K562 (cell line): Measurements from ENCODE around the gene TMEM181. TPM values are rescaled to one million over a fixed set of nuclear protein-coding genes. Genes with fewer than 3 reads are reported as not detected.
A peak's percentile ranks its signal among the peaks of the same experiment; 100 is the strongest.

Experiments used
- ATAC-seq: fragments of 200-7000 bp; cut with Tn5 transposase; 3 replicates; pipeline ENCODE4 v1.9.1; 2020; ENCODE audit warnings: moderate library complexity
- BruUV-seq: library from RNA; stranded (reverse); fragments of 400-500 nt; replicated peaks from 2 replicates; lab custom pipeline; 2021; lab: Mats Ljungman, UMichigan
- CTCF ChIA-PET: fragments of 300-600 bp; formaldehyde crosslinking; extraction: SDS; loops from one replicate; lab custom pipeline; 2021; ENCODE audit warnings: low intra/inter-chr PET ratio; lab: Yijun Ruan, JAX
- POLR2A ChIA-PET: fragments of 300-600, 350-650 bp; sonication (Branson Sonifier 250); formaldehyde crosslinking; extraction: SDS; loops from one replicate; lab custom pipeline; 2021; ENCODE audit warnings: antibody characterized with exemption, inconsistent platforms; lab: Yijun Ruan, JAX
- DNase-seq, 4 experiments: peaks; one replicate each; pipeline versions ENCODE4 v3.0.0 to v3.0.0-alpha.2; 2011 to 2018; ENCODE audit warnings: low spot score in 3 of 4, mixed read lengths in 3 of 4; ENCODE audit errors: extremely low read depth in 1 of 4
- FAIRE-seq: peaks from 2 replicates; lab custom pipeline; 2011; peaks lifted over from hg19 to GRCh38; lab: Jason Lieb, UNC
- H2AFZ ChIP-seq: 2 replicates; pipeline ENCODE4 v1.6.0; 2011; ENCODE audit warnings: low read depth, low read length, control low read depth, inconsistent platforms
- H3K27ac ChIP-seq: fragments of 200-600 bp; 3 replicates; pipeline ENCODE4 v1.8.0; 2011; ENCODE audit warnings: low read depth, mild to moderate bottlenecking, control low read depth, inconsistent platforms, low read length, moderate library complexity, mixed read lengths; ENCODE audit errors: extremely low read depth
- H3K27me3 ChIP-seq, 2 experiments: fragments of 300-600 bp in 1 of 2; 2 replicates in 1 of 2; 3 replicates in 1 of 2; pipeline versions ENCODE4 v1.6.0 to v1.8.0; 2011; ENCODE audit warnings: inconsistent platforms in 2 of 2, low read length in 2 of 2, mild to moderate bottlenecking in 1 of 2, mixed read lengths in 1 of 2, moderate library complexity in 1 of 2; ENCODE audit not compliant: control insufficient read depth in 2 of 2, insufficient read depth in 2 of 2
- H3K36me3 ChIP-seq: fragments of 300-600 bp; 3 replicates; pipeline ENCODE4 v1.8.0; 2011; ENCODE audit warnings: mild to moderate bottlenecking, low read length, inconsistent platforms; ENCODE audit not compliant: control insufficient read depth, insufficient read depth
- H3K4me1 ChIP-seq, 2 experiments: fragments of 200-600 bp in 1 of 2; replicated peaks in 1 of 2; 2 replicates in 1 of 2; 3 replicates in 1 of 2; pipeline versions ENCODE4 v1.5.1 to v1.8.0; 2011; ENCODE audit warnings: inconsistent platforms in 2 of 2, low read length in 2 of 2, mild to moderate bottlenecking in 1 of 2, mixed read lengths in 1 of 2, moderate library complexity in 1 of 2; ENCODE audit not compliant: control insufficient read depth in 2 of 2, insufficient read depth in 2 of 2
- H3K4me2 ChIP-seq: 2 replicates; pipeline ENCODE4 v1.6.1; 2011; ENCODE audit warnings: low read length, control low read depth, inconsistent platforms, mixed read lengths; ENCODE audit not compliant: insufficient read depth
- H3K4me3 ChIP-seq: fragments of 200-600 bp; sonication (generic), shearing (Covaris generic); 2 replicates; pipeline ENCODE4 v1.5.1; 2016; ENCODE audit warnings: control low read depth, inconsistent platforms
- H3K79me2 ChIP-seq: fragments of 200-600 bp; 3 replicates; pipeline ENCODE4 v1.8.0; 2011; ENCODE audit warnings: low read length, inconsistent platforms; ENCODE audit not compliant: control insufficient read depth, insufficient read depth
- H3K9ac ChIP-seq, 2 experiments: 2 replicates each; pipeline versions ENCODE4 v1.6.0 to v1.6.1; 2011; ENCODE audit warnings: low read depth in 2 of 2, low read length in 2 of 2, control low read depth in 1 of 2, inconsistent platforms in 1 of 2, mild to moderate bottlenecking in 1 of 2, mixed read lengths in 1 of 2; ENCODE audit not compliant: insufficient read depth in 1 of 2
- H3K9me1 ChIP-seq: one replicate; pipeline ENCODE4 v1.6.0; 2011; ENCODE audit warnings: inconsistent platforms, mild to moderate bottlenecking, low read length, moderate library complexity; ENCODE audit not compliant: control insufficient read depth, insufficient read depth
- H3K9me3 ChIP-seq: replicated peaks from 2 replicates; pipeline ENCODE4 v1.5.1; 2011; ENCODE audit warnings: low read depth, low read length, inconsistent platforms; ENCODE audit not compliant: control insufficient read depth, insufficient read depth
- H4K20me1 ChIP-seq: replicated peaks from 2 replicates; pipeline ENCODE4 v1.6.1; 2011; ENCODE audit warnings: low read length, inconsistent platforms, mixed read lengths; ENCODE audit not compliant: control insufficient read depth, insufficient read depth
- CBX2 ChIP-seq: fragments of 200-600 bp; sonication (generic); IDR thresholded peaks from one replicate; pipeline ENCODE4 v1.6.1; 2012; ENCODE audit warnings: mild to moderate bottlenecking, low read length, inconsistent platforms; ENCODE audit not compliant: insufficient read depth, poor library complexity, severe bottlenecking
- ZFP36 ChIP-seq: fragments of 150-350 bp; IDR thresholded peaks from 2 replicates; pipeline ENCODE4 v1.6.1; 2018; ENCODE audit warnings: low read length, low read depth; ENCODE audit not compliant: partially characterized antibody
- WGBS: fragments of 100-300 bp; shearing (Covaris generic); methylation state at CpG from one replicate; pipeline ENCODE4 v1.1.6; 2016; ENCODE audit warnings: low coverage, mixed read lengths; ENCODE audit not compliant: insufficient coverage; ENCODE audit errors: missing lambda C conversion rate; 5-methylcytosine and 5-hydroxymethylcytosine counted together
- in situ Hi-C: fragments of 300-500 bp; cut with MboI; formaldehyde crosslinking; loops from 4 replicates; pipeline ENCODE4 v1.15.0; 2018; ENCODE audit warnings: inconsistent platforms, mixed read lengths
- intact Hi-C: fragments of 100-400 bp; cut with micrococcal nuclease; formaldehyde crosslinking; loops from 2 replicates; pipeline ENCODE4 v1.14.2; 2022
- polyA plus RNA-seq, 8 experiments: library from polyadenylated mRNA; depleted of rRNA in 4 of 8; stranded (reverse) in 5 of 8; unstranded in 3 of 8; fragments of >200 nt; fragmentation: Nextera tagmentation in 2 of 8; fragmentation: Illumina TruSeq in 1 of 8; extraction: Ambion mirVana in 2 of 8; extraction: Trizol in 1 of 8; gene quantifications; 2 replicates each; pipeline versions ENCODE4 v1.2.1 to v1.2.3, GENCODE V29; 2011 to 2014; ENCODE audit warnings: inconsistent platforms in 1 of 8, missing spikeins in 1 of 8
- total RNA-seq, 7 experiments: library from RNA; depleted of rRNA in 6 of 7; stranded (reverse); fragments of >200 nt in 6 of 7; fragmentation: Illumina TruSeq in 2 of 7; extraction: Trizol in 2 of 7; gene quantifications; 2 replicates each; pipeline versions ENCODE4 v1.2.1 to v1.2.3, GENCODE V29; 2011 to 2021; ENCODE audit warnings: low replicate concordance in 1 of 7
- TF ChIP-seq, protein P1 (sequence below): fragments of 250-450 bp; sonication (Bioruptor Pico); IDR thresholded peaks from 2 replicates; pipeline ENCODE4 v1.8.0; 2022; ENCODE audit warnings: inconsistent platforms

The TMEM181 gene
- total and polyA plus RNA-seq, 9 of the 15 experiments (the other 6 are each of a cell fraction or from before 2014, with no cell fraction given) = 5.6 to 27.2 (median 19.9) TPM

GRCh38 chr6:158669145-158670035 is 109.5 kb downstream of the TMEM181 start:
- ATAC-seq (no peak), DNase-seq (no peak), FAIRE-seq (no peak)
- H3K9me1 ChIP-seq = no peaks in the 10 kb centered on the region
- no peaks in the 10 kb centered on the region for H3K79me2 ChIP-seq
- no peak overlapping the region for H2AFZ ChIP-seq
- intact Hi-C loops = no loop called here
- H3K27me3 ChIP-seq = peaks cover 68 to 78% of the 10 kb centered on the region in 2 experiments
- H3K4me3 ChIP-seq = no peak overlapping the region
- no peak overlapping the region for H3K27ac ChIP-seq
- H3K4me1 ChIP-seq = peaks cover 0 to 3% of the 10 kb centered on the region in 2 experiments; a peak in 1 of 5 replicates
- H3K9me3 ChIP-seq = no peaks in the 10 kb centered on the region
- H3K4me2 ChIP-seq = no peak overlapping the region
- in situ Hi-C loops = no loop called here
- POLR2A ChIA-PET = interaction anchor here (0.8 to 1.3 kb wide), 2 partner anchors 9 kb away, joined by 4 read pairs; no protein-coding TSS in a partner anchor
- WGBS = under 1% methylated on average over 7 of the region's 7 CpGs
- no peaks in the 10 kb centered on the region for H4K20me1 ChIP-seq
- no peak overlapping the region for H3K9ac ChIP-seq
- CTCF ChIA-PET = no interaction called here
- no TSS peak for BruUV-seq
- no peaks in the 10 kb centered on the region for H3K36me3 ChIP-seq
- TF ChIP-seq ZFP36 (peak; percentile 45), CBX2 (peak; percentile 44)
- TF ChIP-seq, protein P1, sequence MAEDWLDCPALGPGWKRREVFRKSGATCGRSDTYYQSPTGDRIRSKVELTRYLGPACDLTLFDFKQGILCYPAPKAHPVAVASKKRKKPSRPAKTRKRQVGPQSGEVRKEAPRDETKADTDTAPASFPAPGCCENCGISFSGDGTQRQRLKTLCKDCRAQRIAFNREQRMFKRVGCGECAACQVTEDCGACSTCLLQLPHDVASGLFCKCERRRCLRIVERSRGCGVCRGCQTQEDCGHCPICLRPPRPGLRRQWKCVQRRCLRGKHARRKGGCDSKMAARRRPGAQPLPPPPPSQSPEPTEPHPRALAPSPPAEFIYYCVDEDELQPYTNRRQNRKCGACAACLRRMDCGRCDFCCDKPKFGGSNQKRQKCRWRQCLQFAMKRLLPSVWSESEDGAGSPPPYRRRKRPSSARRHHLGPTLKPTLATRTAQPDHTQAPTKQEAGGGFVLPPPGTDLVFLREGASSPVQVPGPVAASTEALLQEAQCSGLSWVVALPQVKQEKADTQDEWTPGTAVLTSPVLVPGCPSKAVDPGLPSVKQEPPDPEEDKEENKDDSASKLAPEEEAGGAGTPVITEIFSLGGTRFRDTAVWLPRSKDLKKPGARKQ (CRISPR knock-in tag) = no peak
